HEK293 (cell line): ENCODE measurements around the gene TNN.

ENCODE experiments used
- SETDB1 ChIP-seq: IDR thresholded peaks from one replicate; pipeline ENCODE4 v1.6.1; 2017; ENCODE audit warnings: mild to moderate bottlenecking, low read length, moderate library complexity, mixed read lengths; ENCODE audit not compliant: insufficient read length
- ZNF510 ChIP-seq: fragments of 450-650 bp; formaldehyde crosslinking; IDR thresholded peaks from 2 replicates; pipeline ENCODE4 v1.5.1; 2018; ENCODE audit warnings: mild to moderate bottlenecking, missing genetic modification characterization, missing biosample characterization; ENCODE audit not compliant: insufficient replicate concordance
- TF ChIP-seq, protein P1 (sequence below): fragments of 450-650 bp; formaldehyde crosslinking; IDR thresholded peaks from 2 replicates; pipeline ENCODE4 v1.5.1; 2016; ENCODE audit warnings: missing biosample characterization, missing genetic modification characterization, low read depth

DNA sequence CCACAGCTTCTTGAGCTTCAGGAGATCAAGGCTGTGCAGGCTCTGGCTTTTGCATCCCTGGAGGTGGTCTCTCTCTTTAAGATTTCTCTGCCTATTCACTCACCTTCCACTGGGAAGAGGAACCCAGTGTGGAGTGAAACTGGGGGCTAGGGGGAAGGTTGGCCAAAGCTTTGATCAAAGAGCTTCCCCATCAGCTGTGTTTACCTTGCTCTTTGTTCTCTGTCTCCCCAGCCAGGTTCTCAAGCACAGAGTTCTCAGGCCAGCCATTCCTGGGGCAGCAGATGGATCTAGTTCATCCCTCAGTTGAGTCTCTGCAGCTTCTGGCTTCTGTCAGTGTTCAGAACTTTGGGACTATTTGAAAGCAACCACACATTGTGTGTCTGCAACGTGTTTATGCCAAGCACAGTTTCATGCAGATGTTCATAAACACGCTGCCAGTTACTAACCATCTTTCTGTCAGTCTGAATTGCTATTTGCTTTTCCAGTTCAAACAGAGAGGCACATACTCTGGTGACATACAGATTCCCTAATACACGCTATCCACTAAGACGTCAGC lies 27.2 kb upstream of the TNN start:
- TF ChIP-seq SETDB1 (no peak), ZNF510 (tag by site-specific recombination) (no peak)
- TF ChIP-seq, protein P1, sequence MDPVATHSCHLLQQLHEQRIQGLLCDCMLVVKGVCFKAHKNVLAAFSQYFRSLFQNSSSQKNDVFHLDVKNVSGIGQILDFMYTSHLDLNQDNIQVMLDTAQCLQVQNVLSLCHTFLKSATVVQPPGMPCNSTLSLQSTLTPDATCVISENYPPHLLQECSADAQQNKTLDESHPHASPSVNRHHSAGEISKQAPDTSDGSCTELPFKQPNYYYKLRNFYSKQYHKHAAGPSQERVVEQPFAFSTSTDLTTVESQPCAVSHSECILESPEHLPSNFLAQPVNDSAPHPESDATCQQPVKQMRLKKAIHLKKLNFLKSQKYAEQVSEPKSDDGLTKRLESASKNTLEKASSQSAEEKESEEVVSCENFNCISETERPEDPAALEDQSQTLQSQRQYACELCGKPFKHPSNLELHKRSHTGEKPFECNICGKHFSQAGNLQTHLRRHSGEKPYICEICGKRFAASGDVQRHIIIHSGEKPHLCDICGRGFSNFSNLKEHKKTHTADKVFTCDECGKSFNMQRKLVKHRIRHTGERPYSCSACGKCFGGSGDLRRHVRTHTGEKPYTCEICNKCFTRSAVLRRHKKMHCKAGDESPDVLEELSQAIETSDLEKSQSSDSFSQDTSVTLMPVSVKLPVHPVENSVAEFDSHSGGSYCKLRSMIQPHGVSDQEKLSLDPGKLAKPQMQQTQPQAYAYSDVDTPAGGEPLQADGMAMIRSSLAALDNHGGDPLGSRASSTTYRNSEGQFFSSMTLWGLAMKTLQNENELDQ (tag by site-specific recombination) = no peak
